ENCODE results near the gene RNPEP. TPM values are rescaled to one million over a fixed set of nuclear protein-coding genes. Genes with fewer than 3 reads are reported as not detected.

RNPEP gene
- total RNA-seq, 2 donors from 2014 or later: 142 to 147 TPM

DNA sequence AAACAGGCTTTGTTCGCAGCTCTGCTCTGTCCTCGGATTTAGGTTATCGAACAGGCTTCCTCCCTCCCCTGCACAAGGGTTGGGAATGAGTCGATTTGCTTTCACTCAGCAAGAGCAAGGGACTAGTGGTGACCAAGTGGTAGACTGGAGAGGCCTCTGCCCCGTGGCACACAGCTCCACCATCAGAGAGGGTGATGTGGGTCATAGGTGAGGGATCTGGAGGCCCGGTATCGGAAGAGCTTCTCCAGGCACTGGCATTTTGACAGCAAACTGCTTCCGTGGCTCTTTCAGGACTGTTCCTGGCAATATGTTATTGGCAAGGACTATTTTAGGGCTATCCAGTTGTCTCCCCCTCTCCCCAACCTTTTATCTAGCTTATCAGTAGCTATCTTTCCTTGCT, 24.9 kb downstream of the RNPEP start:
- H3K4me1 ChIP-seq: no peaks in the 10 kb centered on the region
- peak overlapping the region in 1 of 2 donors; percentile 98 for H3K9ac ChIP-seq (ENCODE audit: low read depth in 2 of 2, low read length in 2 of 2)
- H3K27ac ChIP-seq: peak overlapping the region; percentile 84
- H3K4me3 ChIP-seq: no peak overlapping the region
- DNase-seq: peak; percentile 40
- intact Hi-C loops (cut with DNase I): no loop called here
- TF ChIP-seq, protein P1, sequence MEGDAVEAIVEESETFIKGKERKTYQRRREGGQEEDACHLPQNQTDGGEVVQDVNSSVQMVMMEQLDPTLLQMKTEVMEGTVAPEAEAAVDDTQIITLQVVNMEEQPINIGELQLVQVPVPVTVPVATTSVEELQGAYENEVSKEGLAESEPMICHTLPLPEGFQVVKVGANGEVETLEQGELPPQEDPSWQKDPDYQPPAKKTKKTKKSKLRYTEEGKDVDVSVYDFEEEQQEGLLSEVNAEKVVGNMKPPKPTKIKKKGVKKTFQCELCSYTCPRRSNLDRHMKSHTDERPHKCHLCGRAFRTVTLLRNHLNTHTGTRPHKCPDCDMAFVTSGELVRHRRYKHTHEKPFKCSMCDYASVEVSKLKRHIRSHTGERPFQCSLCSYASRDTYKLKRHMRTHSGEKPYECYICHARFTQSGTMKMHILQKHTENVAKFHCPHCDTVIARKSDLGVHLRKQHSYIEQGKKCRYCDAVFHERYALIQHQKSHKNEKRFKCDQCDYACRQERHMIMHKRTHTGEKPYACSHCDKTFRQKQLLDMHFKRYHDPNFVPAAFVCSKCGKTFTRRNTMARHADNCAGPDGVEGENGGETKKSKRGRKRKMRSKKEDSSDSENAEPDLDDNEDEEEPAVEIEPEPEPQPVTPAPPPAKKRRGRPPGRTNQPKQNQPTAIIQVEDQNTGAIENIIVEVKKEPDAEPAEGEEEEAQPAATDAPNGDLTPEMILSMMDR (IDR thresholded peaks at IDR 0.05): no peak
- no peaks in the 10 kb centered on the region for H3K27me3 ChIP-seq
- H3K9me3 ChIP-seq: no peaks in the 10 kb centered on the region
- peaks cover 14% of the 10 kb centered on the region for H3K36me3 ChIP-seq

DNA sequence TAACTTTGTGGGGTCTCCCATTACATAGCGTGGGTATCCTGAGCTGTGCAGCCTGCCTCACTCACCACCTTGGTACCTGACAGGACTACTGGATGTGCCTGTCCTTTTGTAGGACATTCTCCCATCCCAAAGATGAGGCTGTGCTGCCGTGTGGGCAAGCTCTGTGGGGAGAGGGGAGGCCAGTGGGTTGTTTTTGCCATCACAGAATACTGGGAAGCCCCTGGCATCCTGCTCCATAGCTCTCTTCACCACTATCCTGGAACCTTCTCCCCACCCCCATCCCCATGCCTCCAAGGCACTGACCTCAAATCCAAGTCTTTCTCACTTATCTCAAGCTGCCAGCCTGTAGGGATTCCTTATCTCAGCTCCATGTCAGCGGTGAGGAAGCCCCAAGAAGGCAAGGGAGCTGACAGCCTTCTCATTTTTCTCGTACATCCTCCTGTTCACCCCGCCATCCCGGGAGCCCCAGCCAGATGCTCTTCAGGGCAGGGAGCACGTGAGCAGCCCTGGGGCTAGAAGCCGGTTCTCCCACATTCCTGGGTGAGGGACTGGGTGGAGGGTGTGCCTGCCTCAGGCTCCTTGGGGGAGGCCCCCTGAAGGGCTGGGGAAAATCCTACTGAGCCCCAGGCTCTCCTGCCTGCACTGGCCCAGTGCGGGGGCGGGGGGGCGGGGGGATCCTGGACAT, 25.5 kb downstream of the RNPEP start:
- H3K9ac ChIP-seq (ENCODE audit: low read depth in 2 of 2, low read length in 2 of 2): peak overlapping the region; percentile 40 to 98
- intact Hi-C loops (cut with DNase I): no loop called here

DNA sequence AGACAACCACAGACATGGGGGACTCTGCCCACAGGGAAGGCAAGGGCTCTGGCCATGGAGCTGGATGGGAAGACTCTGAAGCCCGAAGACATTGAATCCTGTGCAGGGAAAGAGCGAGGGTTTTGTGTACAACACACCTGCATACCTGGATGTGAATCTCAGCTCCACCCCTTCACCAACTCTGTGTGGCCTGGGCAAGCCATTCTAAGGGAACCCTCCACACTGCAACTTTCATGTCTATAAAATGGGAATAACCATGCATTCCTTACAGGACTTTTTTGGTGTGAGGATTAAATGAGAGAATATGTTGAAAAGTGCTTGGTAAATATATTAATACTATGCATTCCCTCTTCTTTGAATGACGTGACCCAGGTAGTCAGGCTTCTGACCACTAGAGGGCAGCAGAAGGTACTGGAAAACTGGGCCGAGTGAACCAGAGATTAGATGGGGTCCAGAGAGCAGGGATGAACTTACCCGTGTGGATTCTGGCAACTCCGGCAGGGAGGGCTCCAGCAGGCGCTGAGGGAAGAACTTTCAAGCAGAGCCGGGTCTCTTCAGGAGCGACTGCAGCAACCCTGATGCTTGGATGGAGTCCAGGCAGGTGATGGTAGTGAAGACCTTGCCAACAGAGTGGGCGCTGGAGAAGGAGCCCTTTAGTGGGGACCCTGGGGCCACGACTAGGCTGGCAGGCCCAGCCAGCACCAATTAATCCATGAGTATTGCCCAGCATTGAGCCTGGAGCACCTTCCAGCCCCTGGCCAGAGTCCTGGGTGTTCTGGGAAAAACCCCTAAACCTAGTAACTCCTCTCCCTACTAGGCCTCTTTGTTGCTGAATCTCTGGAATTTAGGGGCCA, 27.1 kb downstream of the RNPEP start:
- H3K4me1 ChIP-seq: no peaks in the 10 kb centered on the region
- peak overlapping the region; percentile 35 for H3K4me3 ChIP-seq
- DNase-seq: peak; percentile 94
- peaks cover 19% of the 10 kb centered on the region for H3K36me3 ChIP-seq
- peak overlapping the region; percentile 72 to 98 for H3K9ac ChIP-seq (ENCODE audit: low read depth in 2 of 2, low read length in 2 of 2)
- H3K27me3 ChIP-seq: no peaks in the 10 kb centered on the region
- peak overlapping the region; percentile 84 for H3K27ac ChIP-seq
- intact Hi-C loops (cut with DNase I): loop anchor here (5.0 kb wide), 1 partner anchor 98 kb away; no protein-coding TSS in a partner anchor
- TF ChIP-seq, protein P1 (IDR thresholded peaks at IDR 0.05): peak; percentile 81
- no peaks in the 10 kb centered on the region for H3K9me3 ChIP-seq

More for the DNA sequence above, 25.5 kb downstream of the RNPEP start:
- peaks cover 19% of the 10 kb centered on the region for H3K36me3 ChIP-seq
- peak overlapping the region; percentile 35 for H3K4me3 ChIP-seq
- TF ChIP-seq, protein P1 (IDR thresholded peaks at IDR 0.05): no peak
- peak; percentile 92 for DNase-seq
- no peaks in the 10 kb centered on the region for H3K9me3 ChIP-seq
- no peaks in the 10 kb centered on the region for H3K27me3 ChIP-seq
- no peaks in the 10 kb centered on the region for H3K4me1 ChIP-seq
- peak overlapping the region; percentile 84 for H3K27ac ChIP-seq

DNA sequence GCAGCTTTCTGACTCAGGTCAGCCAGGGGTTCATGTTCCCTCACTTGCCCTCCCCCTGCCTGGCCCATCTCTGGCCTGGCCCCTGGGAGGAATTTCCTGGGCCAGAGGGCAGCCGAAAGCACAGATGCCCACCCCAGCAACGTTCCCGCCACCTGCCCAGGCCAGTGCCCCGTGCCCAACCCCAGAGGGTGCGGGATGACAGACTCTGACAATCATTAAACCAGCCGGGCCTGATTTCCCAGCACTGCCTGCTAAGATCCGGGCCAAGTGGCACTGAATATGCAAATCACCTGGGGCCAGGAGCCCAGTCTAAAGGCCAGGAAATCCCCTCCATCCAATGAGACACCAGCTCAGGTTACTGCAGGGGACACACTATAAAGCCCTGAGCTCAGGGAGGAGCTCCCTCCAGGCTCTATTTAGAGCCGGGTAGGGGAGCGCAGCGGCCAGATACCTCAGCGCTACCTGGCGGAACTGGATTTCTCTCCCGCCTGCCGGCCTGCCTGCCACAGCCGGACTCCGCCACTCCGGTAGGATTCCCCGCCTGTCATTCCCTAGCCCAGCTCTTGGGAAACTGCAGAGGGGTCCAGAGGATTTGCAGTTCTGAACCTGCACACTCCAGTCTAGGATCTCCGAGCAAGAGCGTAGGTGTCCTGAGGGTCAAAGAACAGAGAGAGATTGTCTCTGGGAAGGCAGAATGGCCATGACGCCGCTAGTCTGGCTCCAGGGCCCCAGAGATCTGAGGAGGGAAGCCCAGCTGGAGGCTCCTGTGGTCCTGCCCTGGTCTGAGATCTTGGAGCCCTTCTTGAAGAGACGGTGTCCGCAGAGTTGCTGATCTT, 27.9 kb downstream of the RNPEP start, which contains the start of gene ELF3:
TSS of gene ELF3 (plus strand) at position 408 of the 836 bp plus-strand sequence. CDS start 550 bp downstream, outside the sequence.
- H3K4me1 ChIP-seq: no peaks in the 10 kb centered on the region
- peak within 1 kb of the TSS; percentile 93 for H3K27ac ChIP-seq
- H3K9ac ChIP-seq (ENCODE audit: low read depth in 2 of 2, low read length in 2 of 2): peak within 1 kb of the TSS; percentile 97 to 98
- peaks cover 13% of the 10 kb centered on the region for H3K36me3 ChIP-seq
- DNase-seq: peak; percentile 96
- H3K9me3 ChIP-seq: no peaks in the 10 kb centered on the region
- intact Hi-C loops (cut with DNase I): loop anchor here (5.0 kb wide), 1 partner anchor 97 kb away; no protein-coding TSS in a partner anchor
- peak within 1 kb of the TSS; percentile 65 for H3K4me3 ChIP-seq
- TF ChIP-seq, protein P1 (IDR thresholded peaks at IDR 0.05): no peak
- H3K27me3 ChIP-seq: no peaks in the 10 kb centered on the region

DNA sequence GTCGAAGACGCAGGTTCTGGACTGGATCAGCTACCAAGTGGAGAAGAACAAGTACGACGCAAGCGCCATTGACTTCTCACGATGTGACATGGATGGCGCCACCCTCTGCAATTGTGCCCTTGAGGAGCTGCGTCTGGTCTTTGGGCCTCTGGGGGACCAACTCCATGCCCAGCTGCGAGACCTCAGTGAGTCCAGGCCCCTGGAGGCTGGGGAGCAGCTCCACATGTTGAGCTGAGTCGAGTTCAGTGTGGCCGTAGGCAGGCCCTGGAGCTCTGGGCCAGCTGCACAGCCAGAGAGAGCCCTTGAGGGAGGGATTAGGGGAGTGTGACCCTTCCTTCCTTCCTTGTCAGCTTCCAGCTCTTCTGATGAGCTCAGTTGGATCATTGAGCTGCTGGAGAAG, 29.5 kb downstream of the RNPEP start:
- H3K4me3 ChIP-seq: peak overlapping the region; percentile 65
- H3K36me3 ChIP-seq: peaks cover 9% of the 10 kb centered on the region
- H3K9ac ChIP-seq (ENCODE audit: low read depth in 2 of 2, low read length in 2 of 2): peak overlapping the region; percentile 97 to 98
- TF ChIP-seq, protein P1 (IDR thresholded peaks at IDR 0.05): no peak
- peak overlapping the region; percentile 93 for H3K27ac ChIP-seq
- H3K27me3 ChIP-seq: no peaks in the 10 kb centered on the region
- intact Hi-C loops (cut with DNase I): loop anchor here (5.0 kb wide), 1 partner anchor 95 kb away; no protein-coding TSS in a partner anchor
- DNase-seq: peak; percentile 40
- H3K4me1 ChIP-seq: no peaks in the 10 kb centered on the region
- H3K9me3 ChIP-seq: no peaks in the 10 kb centered on the region

Measured in colonic mucosa (tissue), 4 donors.